AG04449 (cell line): ENCODE data around the gene PRPF4.

ENCODE experiments used
- CTCF ChIA-PET: fragments of 350-600 bp; formaldehyde crosslinking; extraction: SDS; loops from one replicate; lab custom pipeline; 2021; ENCODE audit warnings: antibody characterized with exemption; lab: Yijun Ruan, JAX
- POLR2A ChIA-PET: fragments of 400-600, 350-600 bp; formaldehyde crosslinking; extraction: SDS; loops from one replicate; lab custom pipeline; 2020; ENCODE audit warnings: antibody characterized with exemption, inconsistent platforms; lab: Yijun Ruan, JAX
- DNase-seq: peaks from one replicate; pipeline ENCODE4 v3.0.0-alpha.2; 2010; ENCODE audit warnings: low read depth, low spot score
- H3K4me3 ChIP-seq: 2 replicates; pipeline ENCODE4 v1.5.1; 2011; ENCODE audit warnings: low read depth, mild to moderate bottlenecking, control low read depth, low read length
- CTCF ChIP-seq: IDR thresholded peaks from one replicate; pipeline ENCODE4 v1.5.1; 2011; ENCODE audit warnings: mild to moderate bottlenecking, moderate library complexity, low read length, control low read depth, inconsistent platforms; ENCODE audit not compliant: insufficient read depth; ENCODE audit errors: missing control alignments

PRPF4 gene

DNA sequence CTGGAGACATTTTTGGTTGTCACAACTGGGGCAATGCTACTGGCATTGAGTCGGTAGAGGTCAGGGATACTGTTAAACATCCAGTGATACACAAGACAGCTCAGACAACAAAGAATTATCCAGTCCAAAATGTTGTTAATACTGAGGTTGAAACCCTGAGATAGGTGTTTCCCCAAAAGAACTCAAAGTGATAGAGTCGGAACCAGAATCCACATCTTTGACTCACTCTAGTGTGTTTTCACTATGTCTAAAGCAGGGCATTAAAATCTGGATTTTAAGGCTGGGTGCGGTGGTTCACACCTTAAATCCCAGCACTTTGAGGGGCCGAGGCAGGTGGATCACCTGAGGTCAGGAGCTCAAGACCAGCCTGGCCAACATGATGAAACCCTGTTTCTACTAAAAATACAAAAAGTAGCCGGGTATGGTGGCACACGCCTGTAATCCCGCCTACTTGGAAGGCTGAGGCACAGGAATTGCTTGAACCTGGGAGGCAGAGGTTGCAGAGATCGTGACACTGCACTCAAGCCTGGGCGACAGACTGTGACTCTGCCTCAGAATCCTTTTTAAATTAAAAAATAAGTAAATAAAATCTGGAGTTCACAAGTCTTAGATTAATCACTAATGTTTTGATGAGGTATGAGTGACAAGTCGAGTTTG is 37.1 kb upstream of the PRPF4 start:
- ChIA-PET CTCF (interaction anchor here (1.3 kb wide), 1 partner anchor 10 kb away, joined by 3 read pairs; no protein-coding TSS in a partner anchor), POLR2A (no interaction called here)
- DNase-seq = no peak

GRCh38 chr9:113238859-113239232 is 36.6 kb upstream of the PRPF4 start:
- ChIA-PET POLR2A (no interaction called here), CTCF (interaction anchor here (1.3 kb wide), 1 partner anchor 10 kb away, joined by 3 read pairs; no protein-coding TSS in a partner anchor)
- no peak for DNase-seq
- TF ChIP-seq CTCF = no peak
- no peak overlapping the region for H3K4me3 ChIP-seq

More for the DNA sequence above, 37.1 kb upstream of the PRPF4 start:
- no peak overlapping the region for H3K4me3 ChIP-seq
- TF ChIP-seq CTCF = no peak

DNA sequence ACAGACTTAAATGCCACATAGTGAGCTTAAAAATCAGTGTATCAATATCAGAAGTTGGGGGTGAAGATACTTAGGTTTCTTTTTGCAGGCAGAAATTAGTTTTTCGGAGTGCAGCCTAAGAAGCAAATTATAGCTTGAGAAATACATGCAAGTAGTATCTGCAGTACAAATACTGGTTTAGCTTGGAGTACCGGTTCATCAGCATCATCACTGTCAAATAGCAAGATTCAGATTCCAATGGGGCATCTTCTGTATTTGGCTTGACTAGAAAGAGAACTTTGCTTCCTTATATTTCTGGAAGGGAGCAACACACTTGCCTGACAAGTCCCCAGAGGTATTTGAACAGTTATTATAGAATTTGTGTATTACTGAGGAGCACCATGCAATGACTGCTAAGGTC is 34.3 kb upstream of the PRPF4 start:
- H3K4me3 ChIP-seq = no peak overlapping the region
- ChIA-PET POLR2A (no interaction called here), CTCF (interaction anchor here (1.2 kb wide), 1 partner anchor 9 kb away, joined by 3 read pairs; no protein-coding TSS in a partner anchor)
- no peak for TF ChIP-seq CTCF
- no peak for DNase-seq

DNA sequence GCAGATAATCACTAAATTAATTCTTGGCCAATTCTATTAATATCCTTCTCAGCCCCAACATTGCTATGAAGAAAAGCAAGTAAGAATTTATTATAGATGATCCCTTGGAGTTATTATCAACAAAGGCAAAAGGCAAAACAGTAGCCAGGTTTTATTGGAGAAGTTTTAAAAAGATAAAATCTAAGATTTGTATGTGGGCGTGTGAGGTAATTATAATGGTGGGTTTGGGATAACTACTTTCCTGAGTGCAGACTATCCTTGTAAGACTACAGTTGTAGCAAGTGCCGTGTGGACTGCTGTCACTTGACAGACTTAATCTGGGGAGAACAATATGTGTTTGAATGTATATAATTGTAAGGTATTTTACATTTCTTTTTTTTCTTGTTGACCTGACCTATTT is 30.9 kb upstream of the PRPF4 start:
- no peak for DNase-seq
- no peak for TF ChIP-seq CTCF
- POLR2A ChIA-PET = no interaction called here
- CTCF ChIA-PET = interaction anchor here (0.7 kb wide), 1 partner anchor 16 kb away, joined by 3 read pairs; no protein-coding TSS in a partner anchor
- H3K4me3 ChIP-seq = no peak overlapping the region

DNA sequence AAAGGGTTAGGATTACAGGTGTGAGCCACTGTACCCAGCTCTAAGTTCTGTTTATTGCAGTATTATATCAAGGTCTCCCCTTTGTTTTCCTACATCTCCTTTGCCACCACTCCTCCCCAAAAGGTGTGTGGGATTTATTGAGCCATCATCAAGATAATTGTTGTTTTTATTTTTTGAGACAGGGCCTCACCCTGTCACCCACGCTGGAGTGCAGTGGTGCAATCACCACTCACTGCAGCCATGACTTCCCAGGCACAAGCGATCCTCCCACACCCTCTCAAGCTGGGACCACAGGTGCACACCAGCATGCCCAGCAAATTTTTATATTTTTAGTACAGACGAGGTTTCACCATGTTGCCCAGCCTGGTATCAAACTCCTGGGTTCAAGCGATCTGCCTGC is 29.6 kb upstream of the PRPF4 start:
- H3K4me3 ChIP-seq = no peak overlapping the region
- CTCF ChIA-PET = no interaction called here
- no peak for DNase-seq
- POLR2A ChIA-PET = no interaction called here
- no peak for TF ChIP-seq CTCF

- ChIA-PET POLR2A (no interaction called here), CTCF (no interaction called here)
- DNase-seq = no peak
- TF ChIP-seq CTCF = no peak
- H3K4me3 ChIP-seq = no peak overlapping the region
These were observed 28.5 kb upstream of the PRPF4 start for GRCh38 chr9:113246928-113247327.
